Ovary (tissue), 3 donors: ENCODE measurements around the gene PRELID2.

Source experiments
- EP300 ChIP-seq: sonication (generic); formaldehyde crosslinking; IDR thresholded peaks from one replicate; pipeline ENCODE4 v1.6.1; 2017; ENCODE audit warnings: antibody characterized with exemption
- POLR2A ChIP-seq: fragments of 450-650 bp; IDR thresholded peaks from one replicate; pipeline ENCODE4 v1.6.1; 2017; ENCODE audit warnings: antibody characterized with exemption, mild to moderate bottlenecking, moderate library complexity
- TF ChIP-seq, protein P1 (sequence below), 3 donors: fragments of 450-650 bp in 2 of 3; fragments of 200-600 bp in 1 of 3; IDR thresholded peaks; one replicate each; pipeline versions ENCODE4 v1.5.1 to v1.8.0; 2016 to 2022; ENCODE audit warnings: antibody characterized with exemption in 3 of 3, mild to moderate bottlenecking in 1 of 3
- donor health status: DM: no; HTN: no; CAD: no.

DNA sequence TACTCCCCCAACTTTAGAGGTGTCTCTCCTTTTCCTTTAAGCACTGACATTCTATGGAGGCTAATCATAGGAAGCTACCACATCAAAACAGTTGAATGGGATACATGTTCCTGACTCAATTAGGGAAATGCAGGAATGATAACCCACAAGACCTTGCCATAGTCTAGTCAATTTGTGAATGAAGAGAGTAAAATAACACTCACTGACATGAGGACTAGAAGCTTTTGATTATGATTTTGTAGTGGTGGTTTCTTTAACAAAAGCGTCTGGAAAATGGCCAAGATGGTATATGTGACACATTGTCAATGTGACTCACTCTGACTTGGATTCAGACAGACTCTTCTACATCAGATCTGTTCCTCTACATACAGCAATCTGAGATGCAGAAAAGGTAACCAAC is 13.7 kb upstream of the PRELID2 start:
- TF ChIP-seq, protein P1, sequence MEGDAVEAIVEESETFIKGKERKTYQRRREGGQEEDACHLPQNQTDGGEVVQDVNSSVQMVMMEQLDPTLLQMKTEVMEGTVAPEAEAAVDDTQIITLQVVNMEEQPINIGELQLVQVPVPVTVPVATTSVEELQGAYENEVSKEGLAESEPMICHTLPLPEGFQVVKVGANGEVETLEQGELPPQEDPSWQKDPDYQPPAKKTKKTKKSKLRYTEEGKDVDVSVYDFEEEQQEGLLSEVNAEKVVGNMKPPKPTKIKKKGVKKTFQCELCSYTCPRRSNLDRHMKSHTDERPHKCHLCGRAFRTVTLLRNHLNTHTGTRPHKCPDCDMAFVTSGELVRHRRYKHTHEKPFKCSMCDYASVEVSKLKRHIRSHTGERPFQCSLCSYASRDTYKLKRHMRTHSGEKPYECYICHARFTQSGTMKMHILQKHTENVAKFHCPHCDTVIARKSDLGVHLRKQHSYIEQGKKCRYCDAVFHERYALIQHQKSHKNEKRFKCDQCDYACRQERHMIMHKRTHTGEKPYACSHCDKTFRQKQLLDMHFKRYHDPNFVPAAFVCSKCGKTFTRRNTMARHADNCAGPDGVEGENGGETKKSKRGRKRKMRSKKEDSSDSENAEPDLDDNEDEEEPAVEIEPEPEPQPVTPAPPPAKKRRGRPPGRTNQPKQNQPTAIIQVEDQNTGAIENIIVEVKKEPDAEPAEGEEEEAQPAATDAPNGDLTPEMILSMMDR (IDR thresholded peaks at IDR 0.05): no peak
- TF ChIP-seq EP300 (no peak), POLR2A (no peak)
